PFSK-1 (cell line): ENCODE results near the gene HOXC11. TPM values are rescaled to one million over a fixed set of nuclear protein-coding genes. Genes with fewer than 3 reads are reported as not detected.

Source experiments
- FOXP2 ChIP-seq: optimal IDR thresholded peaks from 2 replicates; pipeline ENCODE3; 2011; ENCODE audit warnings: borderline replicate concordance, control low read depth, inconsistent platforms; ENCODE audit not compliant: insufficient read depth; ENCODE audit errors: extremely low read length, extremely low read depth
- POLR2AphosphoS5 ChIP-seq: IDR thresholded peaks from 2 replicates; pipeline ENCODE4 v1.6.1; 2012; ENCODE audit warnings: low read depth, mild to moderate bottlenecking, control low read depth, low read length, moderate library complexity
- SIN3A ChIP-seq: IDR thresholded peaks from 2 replicates; pipeline ENCODE4 v1.6.1; 2012; ENCODE audit warnings: mild to moderate bottlenecking, low read length, moderate library complexity, borderline replicate concordance; ENCODE audit not compliant: insufficient read depth
- TAF1 ChIP-seq: IDR thresholded peaks from 2 replicates; pipeline ENCODE4 v1.6.1; 2012; ENCODE audit warnings: low read length, control low read depth, borderline replicate concordance; ENCODE audit not compliant: insufficient read depth
- polyA plus RNA-seq: library from polyadenylated mRNA; unstranded; fragments of >200 nt; gene quantifications from one replicate; pipeline ENCODE4 v1.2.1, GENCODE V29; 2012; ENCODE audit warnings: low read depth, missing spikeins; ENCODE audit not compliant: insufficient read length
- TF ChIP-seq, protein P1 (sequence below), 2 experiments: IDR thresholded peaks; 2 replicates each; pipeline versions ENCODE4 v1.6.1 to v1.8.0; 2011 to 2012; ENCODE audit warnings: low read depth in 2 of 2, low read length in 2 of 2, control low read depth in 1 of 2, inconsistent platforms in 1 of 2, mild to moderate bottlenecking in 1 of 2, moderate library complexity in 1 of 2; ENCODE audit not compliant: insufficient read depth in 1 of 2

The HOXC11 gene
- polyA plus RNA-seq: not detected

GRCh38 chr12:53972722-53973235, at the start of gene HOXC11:
TSS of gene HOXC11 (plus strand) at chr12:53973126. CDS start at chr12:53973242, 116 bp downstream.
- TF ChIP-seq POLR2AphosphoS5 (no peak), SIN3A (no peak), FOXP2 (no peak), TAF1 (no peak)
- TF ChIP-seq, protein P1, sequence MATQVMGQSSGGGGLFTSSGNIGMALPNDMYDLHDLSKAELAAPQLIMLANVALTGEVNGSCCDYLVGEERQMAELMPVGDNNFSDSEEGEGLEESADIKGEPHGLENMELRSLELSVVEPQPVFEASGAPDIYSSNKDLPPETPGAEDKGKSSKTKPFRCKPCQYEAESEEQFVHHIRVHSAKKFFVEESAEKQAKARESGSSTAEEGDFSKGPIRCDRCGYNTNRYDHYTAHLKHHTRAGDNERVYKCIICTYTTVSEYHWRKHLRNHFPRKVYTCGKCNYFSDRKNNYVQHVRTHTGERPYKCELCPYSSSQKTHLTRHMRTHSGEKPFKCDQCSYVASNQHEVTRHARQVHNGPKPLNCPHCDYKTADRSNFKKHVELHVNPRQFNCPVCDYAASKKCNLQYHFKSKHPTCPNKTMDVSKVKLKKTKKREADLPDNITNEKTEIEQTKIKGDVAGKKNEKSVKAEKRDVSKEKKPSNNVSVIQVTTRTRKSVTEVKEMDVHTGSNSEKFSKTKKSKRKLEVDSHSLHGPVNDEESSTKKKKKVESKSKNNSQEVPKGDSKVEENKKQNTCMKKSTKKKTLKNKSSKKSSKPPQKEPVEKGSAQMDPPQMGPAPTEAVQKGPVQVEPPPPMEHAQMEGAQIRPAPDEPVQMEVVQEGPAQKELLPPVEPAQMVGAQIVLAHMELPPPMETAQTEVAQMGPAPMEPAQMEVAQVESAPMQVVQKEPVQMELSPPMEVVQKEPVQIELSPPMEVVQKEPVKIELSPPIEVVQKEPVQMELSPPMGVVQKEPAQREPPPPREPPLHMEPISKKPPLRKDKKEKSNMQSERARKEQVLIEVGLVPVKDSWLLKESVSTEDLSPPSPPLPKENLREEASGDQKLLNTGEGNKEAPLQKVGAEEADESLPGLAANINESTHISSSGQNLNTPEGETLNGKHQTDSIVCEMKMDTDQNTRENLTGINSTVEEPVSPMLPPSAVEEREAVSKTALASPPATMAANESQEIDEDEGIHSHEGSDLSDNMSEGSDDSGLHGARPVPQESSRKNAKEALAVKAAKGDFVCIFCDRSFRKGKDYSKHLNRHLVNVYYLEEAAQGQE (IDR thresholded peaks at IDR 0.05; ENCODE audit: insufficient read depth in 1 of 2, low read depth in 2 of 2, low read length in 2 of 2): no peak

DNA sequence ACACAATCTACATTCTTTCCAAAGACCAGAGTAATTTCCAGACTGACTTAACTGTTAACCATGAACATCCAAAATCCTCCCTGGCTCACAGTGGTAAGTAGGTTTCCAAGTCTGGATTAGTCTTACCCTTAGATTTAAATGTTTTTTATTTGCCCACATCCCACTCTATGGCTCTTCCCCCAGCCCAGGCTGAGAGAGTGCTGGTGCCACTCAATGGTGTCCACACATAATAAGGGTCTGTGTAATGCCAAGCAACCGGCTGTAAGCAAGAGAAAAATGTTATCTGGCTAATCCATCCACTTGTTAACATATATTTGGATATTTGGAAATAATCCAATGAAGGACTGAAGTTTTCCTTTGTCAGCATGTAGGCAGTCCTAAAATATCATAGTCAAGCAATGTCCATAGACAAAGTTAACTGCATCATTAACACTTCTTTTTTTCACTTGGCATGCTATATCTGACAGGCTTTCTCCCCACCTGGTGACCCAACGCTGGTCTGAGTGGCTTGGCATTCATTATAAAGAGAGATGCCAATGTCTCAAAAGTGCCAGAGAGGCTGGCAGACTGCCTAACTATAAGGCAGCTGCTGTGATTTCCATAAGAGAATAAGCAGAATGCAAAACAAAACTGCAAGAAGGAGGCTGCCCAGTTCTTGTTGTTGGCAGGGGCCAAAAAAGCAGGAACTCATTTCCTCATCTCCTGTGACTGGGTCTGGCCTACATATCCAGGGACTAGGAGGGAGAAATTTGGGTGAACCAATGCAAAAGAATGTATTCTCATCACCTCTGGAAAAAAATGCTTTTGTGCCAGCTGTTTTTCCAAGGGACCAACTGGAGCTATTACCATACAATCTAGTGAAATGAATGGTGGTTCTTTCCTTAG, 48.2 kb upstream of the HOXC11 start:
- no peak for TF ChIP-seq FOXP2
- TF ChIP-seq TAF1: no peak

- TF ChIP-seq FOXP2 (no peak), TAF1 (no peak), POLR2AphosphoS5 (no peak), SIN3A (no peak)
- TF ChIP-seq, protein P1 (IDR thresholded peaks at IDR 0.05; ENCODE audit: insufficient read depth in 1 of 2, low read depth in 2 of 2, low read length in 2 of 2): no peak
Observed at GRCh38 chr12:53927220-53928029, 45.5 kb upstream of the HOXC11 start.

GRCh38 chr12:53928054-53928835, 44.7 kb upstream of the HOXC11 start:
- TF ChIP-seq, protein P1 (IDR thresholded peaks at IDR 0.05; ENCODE audit: insufficient read depth in 1 of 2, low read depth in 2 of 2, low read length in 2 of 2): no peak
- no peak for TF ChIP-seq SIN3A
- TF ChIP-seq TAF1: no peak
- no peak for TF ChIP-seq POLR2AphosphoS5
- TF ChIP-seq FOXP2: no peak

- TF ChIP-seq, protein P1 (IDR thresholded peaks at IDR 0.05; ENCODE audit: insufficient read depth in 1 of 2, low read depth in 2 of 2, low read length in 2 of 2): no peak
- TF ChIP-seq SIN3A: no peak
- no peak for TF ChIP-seq POLR2AphosphoS5
- TF ChIP-seq FOXP2: no peak
- TF ChIP-seq TAF1: no peak
Observed at GRCh38 chr12:53929527-53929926, 43.4 kb upstream of the HOXC11 start.
